ENCODE results near the gene GMIP. TPM values are rescaled to one million over a fixed set of nuclear protein-coding genes. Genes with fewer than 3 reads are reported as not detected.

GMIP gene
- total RNA-seq, 1 donor from 2014 or later, result 12.0 TPM

GRCh38 chr19:19628501-19629134, 14.8 kb downstream of the GMIP start:
- Mint-ChIP-seq H3K27me3 (ENCODE audit: unreplicated experiment) (no peaks in the 10 kb centered on the region), H3K4me1 (ENCODE audit: unreplicated experiment) (peaks cover 10% of the 10 kb centered on the region), H3K27ac (ENCODE audit: unreplicated experiment) (peak overlapping the region; percentile 18), H3K36me3 (ENCODE audit: unreplicated experiment) (peaks cover 7% of the 10 kb centered on the region), H3K4me3 (ENCODE audit: unreplicated experiment) (peak overlapping the region; percentile 74), H3K9me3 (ENCODE audit: unreplicated experiment) (no peaks in the 10 kb centered on the region)
- TF ChIP-seq CTCF (IDR thresholded peaks at IDR 0.05), result no peak
- DNase-seq (ENCODE audit: extremely low spot score, unreplicated experiment), result no peak

GRCh38 chr19:19627621-19628500, 15.6 kb downstream of the GMIP start, which contains the start of gene LPAR2:
Gene LPAR2 (minus strand): TSS chr19:19628220. CDS start chr19:19627275, 945 bp downstream.
- no peak for DNase-seq (ENCODE audit: extremely low spot score, unreplicated experiment)
- no peak for TF ChIP-seq CTCF (IDR thresholded peaks at IDR 0.05)

DNA sequence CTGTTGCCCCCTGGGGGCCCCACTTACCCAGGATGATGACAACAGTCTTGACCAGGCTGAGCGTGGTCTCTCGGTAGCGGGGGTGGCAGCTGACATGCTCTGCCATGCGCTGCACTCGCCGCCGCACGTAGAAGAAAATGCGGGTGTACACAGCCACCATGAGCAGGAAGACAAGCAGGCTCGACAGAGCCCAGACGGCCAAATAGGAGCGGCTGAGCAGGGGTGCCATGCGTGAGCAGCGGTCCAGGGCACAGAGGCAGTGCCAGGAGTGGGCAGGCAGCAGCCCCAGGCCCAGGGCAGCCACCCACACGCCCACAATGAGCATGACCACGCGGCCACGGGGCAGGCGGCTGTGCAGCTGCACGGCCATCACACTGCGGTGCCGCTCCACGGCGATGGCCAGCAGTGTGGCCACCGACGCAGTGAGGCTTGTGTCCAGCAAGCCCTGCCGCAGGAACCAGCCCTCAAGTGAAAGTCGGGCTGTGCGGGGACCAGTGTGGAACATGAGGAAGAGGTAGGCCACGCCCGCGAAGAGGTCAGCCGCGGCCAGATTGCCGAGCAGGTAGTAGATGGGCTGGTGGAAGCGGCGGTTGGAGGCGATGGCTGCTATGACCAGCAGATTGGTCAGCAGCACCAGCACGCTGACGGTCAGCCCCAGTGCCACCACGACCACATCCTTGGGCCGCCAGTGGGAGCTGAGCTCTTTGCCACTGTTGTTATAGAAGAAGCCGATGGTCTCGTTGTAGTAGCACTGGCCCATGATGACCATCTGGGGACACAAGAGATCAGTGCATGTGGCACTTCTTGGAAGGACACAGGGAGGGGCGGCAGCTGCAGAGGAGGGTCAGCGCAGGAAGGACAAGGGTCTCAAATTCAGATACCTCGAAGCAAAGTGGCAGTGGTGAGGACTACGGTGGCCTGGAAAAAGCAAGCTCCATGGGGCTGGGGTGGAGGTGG, 16.7 kb downstream of the GMIP start:
- no peak for TF ChIP-seq CTCF (IDR thresholded peaks at IDR 0.05)
- no peak overlapping the region for H3K27ac Mint-ChIP-seq (ENCODE audit: unreplicated experiment)
- DNase-seq (ENCODE audit: extremely low spot score, unreplicated experiment), result no peak
- peaks cover 10% of the 10 kb centered on the region for H3K4me1 Mint-ChIP-seq (ENCODE audit: unreplicated experiment)
- H3K4me3 Mint-ChIP-seq (ENCODE audit: unreplicated experiment), result peak overlapping the region; percentile 74
- H3K36me3 Mint-ChIP-seq (ENCODE audit: unreplicated experiment), result no peaks in the 10 kb centered on the region
- no peaks in the 10 kb centered on the region for H3K27me3 Mint-ChIP-seq (ENCODE audit: unreplicated experiment)
- H3K9me3 Mint-ChIP-seq (ENCODE audit: unreplicated experiment), result no peaks in the 10 kb centered on the region

More at GRCh38 chr19:19627621-19628500, 15.6 kb downstream of the GMIP start, which contains the start of gene LPAR2:
- Mint-ChIP-seq H3K36me3 (ENCODE audit: unreplicated experiment) (peaks cover 1% of the 10 kb centered on the region), H3K27me3 (ENCODE audit: unreplicated experiment) (no peaks in the 10 kb centered on the region), H3K27ac (ENCODE audit: unreplicated experiment) (peak within 1 kb of the TSS; percentile 18), H3K4me3 (ENCODE audit: unreplicated experiment) (peak within 1 kb of the TSS; percentile 74), H3K4me1 (ENCODE audit: unreplicated experiment) (peaks cover 10% of the 10 kb centered on the region), H3K9me3 (ENCODE audit: unreplicated experiment) (no peaks in the 10 kb centered on the region)

DNA sequence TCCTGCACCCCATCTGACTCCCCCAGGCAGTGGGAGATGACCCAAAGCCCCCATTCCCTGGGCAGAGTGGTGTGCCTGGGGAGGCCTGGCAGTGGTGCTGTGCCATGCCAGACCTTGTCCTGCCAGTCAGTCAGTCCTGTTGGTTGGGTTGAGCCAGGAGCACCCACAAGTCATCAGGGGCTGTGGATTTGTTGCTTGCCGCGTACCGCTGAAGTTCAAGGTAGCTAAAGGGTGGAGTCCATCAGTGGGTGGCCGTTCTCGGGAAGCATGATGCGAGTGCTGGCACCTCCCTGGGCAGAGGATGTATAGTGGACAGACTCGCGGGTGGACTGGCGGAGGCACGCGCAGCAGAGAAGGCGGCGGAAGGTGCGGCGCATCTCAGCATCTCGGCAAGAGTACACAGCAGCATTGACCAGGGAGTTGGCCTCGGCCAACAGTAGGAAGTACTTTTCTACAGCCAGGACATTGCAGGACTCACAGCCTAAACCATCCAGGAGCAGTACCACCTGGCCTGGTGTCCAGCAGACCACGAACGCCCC, 19.4 kb downstream of the GMIP start:
- no peak for TF ChIP-seq CTCF (IDR thresholded peaks at IDR 0.05)
- Mint-ChIP-seq H3K4me3 (ENCODE audit: unreplicated experiment) (no peak overlapping the region), H3K27me3 (ENCODE audit: unreplicated experiment) (no peaks in the 10 kb centered on the region), H3K27ac (ENCODE audit: unreplicated experiment) (no peak overlapping the region), H3K4me1 (ENCODE audit: unreplicated experiment) (peaks cover 10% of the 10 kb centered on the region), H3K36me3 (ENCODE audit: unreplicated experiment) (no peaks in the 10 kb centered on the region), H3K9me3 (ENCODE audit: unreplicated experiment) (no peaks in the 10 kb centered on the region)
- no peak for DNase-seq (ENCODE audit: extremely low spot score, unreplicated experiment)

Measured in osteocyte (in vitro differentiated cells).